Astrocyte (in vitro differentiated cells and primary cell): ENCODE data around the gene APOA5. TPM values are rescaled to one million over a fixed set of nuclear protein-coding genes. Genes with fewer than 3 reads are reported as not detected.

Experiments used
- DNase-seq: peaks from one replicate; pipeline ENCODE4 v3.0.0-alpha.2; 2010; ENCODE audit warnings: low read depth
- FAIRE-seq: peaks from 2 replicates; lab custom pipeline; 2011; peaks lifted over from hg19 to GRCh38; lab: Jason Lieb, UNC
- H2AFZ ChIP-seq: 2 replicates; pipeline ENCODE4 v1.6.0; 2012; ENCODE audit warnings: low read depth, low read length, inconsistent platforms
- H3K27ac ChIP-seq: 2 replicates; pipeline ENCODE4 v1.5.1; 2011; ENCODE audit warnings: low read depth, low read length, inconsistent platforms
- H3K27me3 ChIP-seq: 2 replicates; pipeline ENCODE4 v1.6.0; 2011; ENCODE audit warnings: low read length, inconsistent platforms; ENCODE audit not compliant: insufficient read depth
- H3K36me3 ChIP-seq: 2 replicates; pipeline ENCODE4 v1.5.1; 2011; ENCODE audit warnings: low read length, inconsistent platforms; ENCODE audit not compliant: insufficient read depth
- H3K4me1 ChIP-seq: 2 replicates; pipeline ENCODE4 v1.5.1; 2011; ENCODE audit warnings: low read length, inconsistent platforms; ENCODE audit not compliant: insufficient read depth
- H3K4me2 ChIP-seq: 2 replicates; pipeline ENCODE4 v1.6.0; 2012; ENCODE audit warnings: low read length, inconsistent platforms
- H3K4me3 ChIP-seq: 2 replicates; pipeline ENCODE4 v1.5.1; 2011; ENCODE audit warnings: low read depth, mild to moderate bottlenecking, low read length, inconsistent platforms; ENCODE audit not compliant: insufficient read depth
- H3K79me2 ChIP-seq: 2 replicates; pipeline ENCODE4 v1.6.0; 2012; ENCODE audit warnings: mild to moderate bottlenecking, low read length, inconsistent platforms; ENCODE audit not compliant: insufficient read depth
- H3K9ac ChIP-seq: 2 replicates; pipeline ENCODE4 v1.6.0; 2012; ENCODE audit warnings: mild to moderate bottlenecking, low read length, inconsistent platforms
- H3K9me3 ChIP-seq: 2 replicates; pipeline ENCODE4 v1.5.1; 2012; ENCODE audit warnings: low read depth, mild to moderate bottlenecking, low read length, inconsistent platforms; ENCODE audit not compliant: insufficient read depth
- H4K20me1 ChIP-seq: 2 replicates; pipeline ENCODE4 v1.6.0; 2012; ENCODE audit warnings: low read length, inconsistent platforms; ENCODE audit not compliant: insufficient read depth
- H3K27ac Mint-ChIP-seq: one replicate; pipeline ENCODE4 v1.8.0; 2021; ENCODE audit warnings: mild to moderate bottlenecking, mixed read lengths; ENCODE audit not compliant: unreplicated experiment
- H3K27me3 Mint-ChIP-seq: one replicate; pipeline ENCODE4 v1.8.0; 2021; ENCODE audit warnings: low read depth, mixed read lengths; ENCODE audit not compliant: unreplicated experiment
- H3K36me3 Mint-ChIP-seq: one replicate; pipeline ENCODE4 v1.8.0; 2021; ENCODE audit warnings: low read depth, mixed read lengths; ENCODE audit not compliant: unreplicated experiment
- H3K4me1 Mint-ChIP-seq: one replicate; pipeline ENCODE4 v1.8.0; 2021; ENCODE audit warnings: low read depth, mixed read lengths; ENCODE audit not compliant: unreplicated experiment
- H3K4me3 Mint-ChIP-seq: one replicate; pipeline ENCODE4 v1.8.0; 2021; ENCODE audit warnings: mild to moderate bottlenecking, moderate library complexity, mixed read lengths; ENCODE audit not compliant: unreplicated experiment
- H3K9me3 Mint-ChIP-seq: one replicate; pipeline ENCODE4 v1.8.0; 2021; ENCODE audit warnings: mild to moderate bottlenecking, mixed read lengths; ENCODE audit not compliant: unreplicated experiment
- EZH2 ChIP-seq: IDR thresholded peaks from 2 replicates; pipeline ENCODE4 v1.6.1; 2012; ENCODE audit warnings: mild to moderate bottlenecking, low read length, inconsistent platforms; ENCODE audit not compliant: insufficient read depth
- total RNA-seq: library from RNA; stranded (reverse); gene quantifications from 2 replicates; pipeline ENCODE4 v1.2.1, GENCODE V29; 2021
- TF ChIP-seq, protein P1 (sequence below): IDR thresholded peaks from 2 replicates; pipeline ENCODE4 v1.5.1; 2011; ENCODE audit warnings: low read depth, mild to moderate bottlenecking, inconsistent platforms, low read length, moderate library complexity; ENCODE audit not compliant: insufficient read depth

The APOA5 gene
- total RNA-seq, 1 donor from 2014 or later: not detected

DNA sequence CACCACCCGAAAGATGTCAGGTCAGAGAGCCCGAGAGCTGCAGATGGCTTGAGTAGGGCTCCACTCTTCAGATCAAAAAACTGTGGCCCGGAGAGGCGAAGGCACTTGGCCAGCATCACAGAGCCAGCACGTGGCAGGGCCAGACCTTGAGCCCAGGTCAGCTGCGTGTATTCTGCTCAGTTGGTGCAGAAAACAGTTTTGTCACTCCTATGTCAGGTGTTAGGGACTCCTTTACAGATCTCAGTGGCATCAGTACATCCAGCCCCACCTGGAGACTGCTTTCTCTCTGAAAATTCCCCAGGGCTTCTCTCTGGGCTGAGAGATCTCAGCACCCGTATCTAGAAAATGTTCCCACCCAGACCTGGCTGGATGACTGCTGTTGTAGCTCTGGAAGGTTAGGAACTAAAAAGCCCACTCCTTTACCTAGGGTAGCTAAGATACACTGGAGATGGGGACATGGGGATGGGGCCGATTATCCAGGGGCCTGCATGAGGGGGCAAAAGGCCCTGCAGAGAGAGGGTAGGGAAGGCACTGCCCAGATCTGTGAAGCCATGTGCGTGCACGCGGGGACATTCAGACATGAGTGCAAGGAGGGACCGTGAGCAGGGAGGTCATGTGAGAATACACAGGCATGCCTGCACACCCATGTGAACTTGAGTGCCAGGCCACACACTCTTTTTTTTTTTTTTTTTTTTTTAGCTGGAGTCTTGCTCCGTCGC, 42.3 kb upstream of the APOA5 start:
- Mint-ChIP-seq H3K27ac (no peak overlapping the region), H3K27me3 (peaks cover 27% of the 10 kb centered on the region), H3K4me1 (peaks cover 11% of the 10 kb centered on the region), H3K9me3 (no peaks in the 10 kb centered on the region), H3K36me3 (no peaks in the 10 kb centered on the region), H3K4me3 (no peak overlapping the region)
- H3K36me3 ChIP-seq: no peaks in the 10 kb centered on the region
- no peak overlapping the region for H3K9ac ChIP-seq
- no peak for DNase-seq
- TF ChIP-seq, protein P1, sequence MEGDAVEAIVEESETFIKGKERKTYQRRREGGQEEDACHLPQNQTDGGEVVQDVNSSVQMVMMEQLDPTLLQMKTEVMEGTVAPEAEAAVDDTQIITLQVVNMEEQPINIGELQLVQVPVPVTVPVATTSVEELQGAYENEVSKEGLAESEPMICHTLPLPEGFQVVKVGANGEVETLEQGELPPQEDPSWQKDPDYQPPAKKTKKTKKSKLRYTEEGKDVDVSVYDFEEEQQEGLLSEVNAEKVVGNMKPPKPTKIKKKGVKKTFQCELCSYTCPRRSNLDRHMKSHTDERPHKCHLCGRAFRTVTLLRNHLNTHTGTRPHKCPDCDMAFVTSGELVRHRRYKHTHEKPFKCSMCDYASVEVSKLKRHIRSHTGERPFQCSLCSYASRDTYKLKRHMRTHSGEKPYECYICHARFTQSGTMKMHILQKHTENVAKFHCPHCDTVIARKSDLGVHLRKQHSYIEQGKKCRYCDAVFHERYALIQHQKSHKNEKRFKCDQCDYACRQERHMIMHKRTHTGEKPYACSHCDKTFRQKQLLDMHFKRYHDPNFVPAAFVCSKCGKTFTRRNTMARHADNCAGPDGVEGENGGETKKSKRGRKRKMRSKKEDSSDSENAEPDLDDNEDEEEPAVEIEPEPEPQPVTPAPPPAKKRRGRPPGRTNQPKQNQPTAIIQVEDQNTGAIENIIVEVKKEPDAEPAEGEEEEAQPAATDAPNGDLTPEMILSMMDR: no peak
- no peak for TF ChIP-seq EZH2
- no peak overlapping the region for H2AFZ ChIP-seq
- no peaks in the 10 kb centered on the region for H3K79me2 ChIP-seq
- no peaks in the 10 kb centered on the region for H3K9me3 ChIP-seq
- peaks cover 7% of the 10 kb centered on the region for H3K4me1 ChIP-seq
- H3K27ac ChIP-seq: no peak overlapping the region
- H3K4me2 ChIP-seq: no peak overlapping the region
- no peaks in the 10 kb centered on the region for H3K27me3 ChIP-seq
- no peak overlapping the region for H3K4me3 ChIP-seq
- no peak for FAIRE-seq
- H4K20me1 ChIP-seq: no peaks in the 10 kb centered on the region

DNA sequence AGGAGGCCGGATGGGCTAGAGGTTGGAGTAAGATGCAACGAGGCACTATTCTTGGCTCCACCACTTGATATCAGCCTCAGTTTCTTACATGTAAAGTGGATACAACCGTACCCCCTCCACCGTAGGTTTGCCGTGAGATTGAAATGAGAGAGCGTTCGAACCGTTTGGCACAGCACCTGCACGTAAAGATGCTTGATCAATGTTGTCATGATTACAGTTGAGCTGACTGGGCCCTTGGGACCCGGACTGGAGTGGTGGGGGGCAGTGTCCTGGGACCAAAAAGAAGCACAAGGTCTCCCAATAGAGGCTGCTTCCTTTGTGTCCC, 41.8 kb upstream of the APOA5 start:
- H4K20me1 ChIP-seq: no peaks in the 10 kb centered on the region
- H3K27me3 Mint-ChIP-seq: peaks cover 26% of the 10 kb centered on the region
- H3K79me2 ChIP-seq: no peaks in the 10 kb centered on the region
- no peak overlapping the region for H3K9ac ChIP-seq
- H3K9me3 ChIP-seq: no peaks in the 10 kb centered on the region
- H3K27me3 ChIP-seq: no peaks in the 10 kb centered on the region
- H3K36me3 ChIP-seq: no peaks in the 10 kb centered on the region
- no peak overlapping the region for H3K27ac ChIP-seq
- TF ChIP-seq, protein P1: no peak
- TF ChIP-seq EZH2: no peak
- H3K36me3 Mint-ChIP-seq: no peaks in the 10 kb centered on the region
- H3K4me3 ChIP-seq: no peak overlapping the region
- no peak for DNase-seq
- H3K4me3 Mint-ChIP-seq: no peak overlapping the region
- FAIRE-seq: no peak
- no peaks in the 10 kb centered on the region for H3K9me3 Mint-ChIP-seq
- peaks cover 7% of the 10 kb centered on the region for H3K4me1 ChIP-seq
- H2AFZ ChIP-seq: no peak overlapping the region
- H3K4me1 Mint-ChIP-seq: peaks cover 11% of the 10 kb centered on the region
- H3K4me2 ChIP-seq: no peak overlapping the region
- no peak overlapping the region for H3K27ac Mint-ChIP-seq
